NCI-H748 (cell line): ENCODE data around the gene TMEM125.

Source experiments
- DNase-seq: peaks from one replicate; lab custom pipeline; 2025; ENCODE audit not compliant: unreplicated experiment; lab: John Stamatoyannopoulos, UW

TMEM125 gene

DNA sequence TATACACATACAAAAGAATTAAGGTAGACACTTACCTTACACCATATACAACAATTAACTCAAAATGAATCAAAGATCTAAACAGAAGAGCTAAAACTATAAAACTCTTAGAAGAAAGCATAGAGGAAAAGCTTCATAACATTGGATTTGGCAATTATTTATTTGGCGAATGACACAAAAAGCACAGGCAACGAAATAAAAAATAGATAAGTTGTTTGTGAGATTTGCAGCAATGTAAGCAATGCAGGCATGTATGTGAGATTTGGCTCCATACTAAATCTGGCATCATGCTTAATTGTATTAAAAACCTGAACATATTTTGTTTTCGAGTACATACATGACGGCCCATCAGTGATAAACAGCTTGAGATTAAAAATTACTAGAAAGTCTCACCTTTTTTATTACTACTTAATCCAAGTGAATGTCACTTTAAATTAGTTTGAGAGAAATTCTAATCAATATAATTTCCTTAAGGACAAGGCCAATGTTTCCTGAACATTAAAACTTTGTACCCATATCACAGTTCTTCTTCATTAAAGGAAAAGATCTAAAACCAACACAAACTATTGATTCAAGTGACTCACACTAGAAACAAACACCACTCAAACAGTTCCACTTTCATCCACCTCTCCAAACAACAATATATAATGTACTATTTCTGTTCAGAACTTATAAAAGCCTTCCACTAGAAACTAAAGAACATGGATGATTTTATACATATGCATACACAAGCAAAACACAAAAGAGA lies 23.1 kb upstream of the TMEM125 start:
- DNase-seq, result no peak

DNA sequence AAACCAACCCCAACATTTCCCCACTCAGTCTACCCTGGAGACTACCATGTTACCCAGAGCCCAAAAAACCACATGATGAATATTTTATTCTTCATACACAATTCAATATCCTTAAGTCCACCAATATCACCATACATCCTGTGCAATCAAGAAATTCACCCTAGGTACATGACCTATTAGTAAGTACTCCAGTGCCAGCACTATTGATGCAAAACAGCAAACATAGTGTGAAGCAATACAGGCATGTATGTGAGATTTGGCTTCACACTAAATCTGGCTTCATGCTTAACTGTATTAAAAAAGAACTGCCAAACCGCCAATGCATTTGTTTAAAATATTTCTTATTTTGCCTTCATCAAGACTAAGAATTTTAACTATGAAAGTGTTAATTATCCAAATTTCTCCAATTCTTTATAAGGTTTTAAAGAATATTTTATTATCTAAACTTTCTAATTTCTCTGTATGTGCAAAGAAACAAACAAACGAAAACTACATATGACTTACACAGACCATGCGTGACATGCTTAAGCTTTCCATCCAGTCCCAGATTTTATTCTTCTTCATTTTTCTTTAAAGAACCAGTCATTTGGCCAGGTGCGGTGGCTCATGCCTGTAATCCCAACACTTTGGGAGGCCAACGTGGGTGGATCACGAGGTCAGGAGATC lies 22.4 kb upstream of the TMEM125 start:
- DNase-seq, result no peak

DNA sequence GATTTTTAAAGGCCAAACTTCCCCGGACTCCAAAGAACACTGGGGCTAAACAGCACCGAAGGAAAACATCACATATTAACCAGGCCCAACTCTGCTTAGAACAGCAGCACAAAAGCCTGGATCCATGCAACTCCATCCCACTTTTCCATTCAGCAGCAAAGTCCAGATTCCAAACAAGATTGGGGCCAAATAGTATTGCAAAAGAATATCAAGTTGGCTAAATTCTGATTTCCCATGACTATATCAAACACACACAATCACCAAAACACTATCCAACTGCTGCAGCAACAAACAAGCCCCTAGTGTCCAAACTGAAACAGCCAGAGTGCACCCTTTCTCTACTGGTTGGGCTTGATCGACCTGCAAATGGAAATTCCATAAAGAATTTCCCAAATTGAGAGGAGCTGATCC lies 19.4 kb upstream of the TMEM125 start:
- DNase-seq, result no peak

DNA sequence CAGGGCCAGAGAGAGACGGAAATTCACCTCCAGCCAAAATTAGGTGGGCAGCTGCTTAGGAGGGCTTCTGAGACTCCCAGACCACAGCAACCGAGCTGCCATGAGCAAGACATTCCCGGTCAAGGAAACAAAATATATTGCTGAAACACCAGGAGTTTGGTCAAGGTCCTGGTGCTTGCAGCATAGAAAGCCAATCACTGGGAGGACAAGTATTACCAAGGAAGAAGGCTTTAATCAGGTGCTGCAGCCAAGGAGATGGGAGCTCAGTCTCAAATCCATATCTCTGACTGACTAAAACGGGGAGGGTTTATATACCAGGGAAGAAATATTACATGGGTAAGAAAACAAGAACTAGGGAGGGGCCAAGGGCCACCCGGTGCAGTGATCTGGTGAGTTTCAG lies 18.8 kb upstream of the TMEM125 start:
- DNase-seq, result no peak

DNA sequence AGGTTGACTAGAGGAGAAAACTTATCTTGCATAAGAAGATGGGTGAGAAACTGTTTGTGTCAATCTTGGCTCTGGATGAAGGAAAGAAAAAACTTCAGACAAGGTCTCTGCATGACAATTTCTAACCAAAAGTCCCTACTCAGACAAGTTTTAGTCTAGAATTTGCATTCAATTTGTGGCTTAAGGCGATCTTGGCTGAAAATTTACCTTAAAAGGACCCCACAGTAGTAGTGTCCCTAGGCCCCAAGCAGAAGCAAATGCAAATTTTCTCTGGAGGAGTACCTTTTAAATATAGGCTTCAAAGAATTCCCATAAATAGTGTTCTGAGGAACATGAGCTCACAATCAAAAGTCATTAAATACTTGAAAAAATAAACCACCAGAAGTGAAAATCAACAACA lies 17.6 kb upstream of the TMEM125 start:
- no peak for DNase-seq

DNA sequence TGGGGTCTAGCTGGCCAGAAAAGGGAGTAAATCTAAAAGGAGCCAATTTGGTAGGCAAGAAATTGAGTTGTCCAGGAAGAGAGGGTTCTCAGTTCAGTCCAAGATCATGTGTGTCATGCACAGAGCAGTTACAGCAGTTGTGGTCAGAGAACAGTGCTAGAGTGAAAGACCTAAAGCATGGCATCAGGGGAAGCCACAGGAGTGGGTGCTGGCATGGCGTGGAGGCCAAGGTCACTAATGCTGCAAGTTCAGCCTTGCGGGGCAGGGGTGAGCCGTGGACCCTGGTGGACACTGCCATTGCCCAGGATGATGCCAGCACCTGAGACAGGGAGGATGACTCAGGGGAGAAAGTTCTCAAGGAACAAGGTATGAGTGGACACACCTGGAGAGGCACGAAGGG lies 16.6 kb upstream of the TMEM125 start:
- DNase-seq, result no peak

DNA sequence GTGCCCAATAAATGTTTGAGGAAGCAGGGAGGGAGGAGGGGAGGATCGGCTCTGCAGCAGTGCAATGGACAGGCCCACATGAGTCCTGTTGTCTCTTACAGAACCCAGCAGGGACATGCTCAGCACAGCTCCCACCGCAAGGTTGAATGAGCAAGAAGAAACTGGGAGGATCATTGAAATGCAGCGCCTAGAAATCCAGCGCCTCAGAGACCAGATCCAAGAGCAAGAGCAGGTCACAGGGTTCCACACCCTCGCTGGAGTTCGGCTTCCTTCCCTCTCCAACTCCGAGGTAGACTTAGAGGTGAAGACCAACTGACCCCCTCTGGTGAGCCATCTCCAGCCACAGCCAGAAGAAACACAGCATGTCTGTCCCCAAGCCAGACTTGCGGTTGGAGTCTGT lies 15.9 kb upstream of the TMEM125 start:
- DNase-seq, result no peak

DNA sequence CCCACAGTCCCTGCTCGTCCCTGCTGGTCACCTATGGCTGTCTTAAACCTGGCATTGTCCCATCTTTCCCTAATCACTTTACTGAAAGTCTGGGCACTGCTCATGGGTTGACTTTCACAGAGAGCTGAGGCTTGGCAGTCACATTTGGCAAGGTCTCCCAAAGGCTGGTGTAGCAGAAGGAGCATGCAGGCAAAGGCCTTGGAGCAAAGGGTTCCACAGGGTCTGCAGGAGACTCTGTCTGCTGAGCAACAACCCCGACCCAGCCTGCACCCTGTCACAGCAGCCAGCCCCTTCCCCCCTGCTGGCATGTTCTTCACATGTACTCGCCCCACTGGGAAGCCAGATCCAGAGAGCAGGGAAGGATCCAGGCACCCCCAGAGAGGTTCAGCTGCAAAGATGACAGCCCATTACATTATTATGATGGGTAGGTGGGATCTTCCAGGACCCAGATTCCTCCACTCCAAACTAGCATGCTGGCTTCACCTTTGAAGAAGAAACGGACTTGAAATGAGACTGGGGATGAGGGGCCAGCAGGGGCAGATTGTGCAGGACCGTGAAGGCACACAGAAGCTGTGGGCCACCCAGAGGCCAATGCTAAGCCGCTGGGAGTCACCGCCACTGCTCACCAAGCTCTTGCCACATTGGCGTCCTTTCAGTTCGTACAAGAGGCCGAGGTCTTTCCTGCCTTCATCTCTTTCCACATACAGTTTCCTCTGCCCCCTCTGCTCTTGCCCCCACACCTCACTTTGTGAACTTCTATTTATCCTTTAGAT lies 14.2 kb upstream of the TMEM125 start:
- no peak for DNase-seq

DNA sequence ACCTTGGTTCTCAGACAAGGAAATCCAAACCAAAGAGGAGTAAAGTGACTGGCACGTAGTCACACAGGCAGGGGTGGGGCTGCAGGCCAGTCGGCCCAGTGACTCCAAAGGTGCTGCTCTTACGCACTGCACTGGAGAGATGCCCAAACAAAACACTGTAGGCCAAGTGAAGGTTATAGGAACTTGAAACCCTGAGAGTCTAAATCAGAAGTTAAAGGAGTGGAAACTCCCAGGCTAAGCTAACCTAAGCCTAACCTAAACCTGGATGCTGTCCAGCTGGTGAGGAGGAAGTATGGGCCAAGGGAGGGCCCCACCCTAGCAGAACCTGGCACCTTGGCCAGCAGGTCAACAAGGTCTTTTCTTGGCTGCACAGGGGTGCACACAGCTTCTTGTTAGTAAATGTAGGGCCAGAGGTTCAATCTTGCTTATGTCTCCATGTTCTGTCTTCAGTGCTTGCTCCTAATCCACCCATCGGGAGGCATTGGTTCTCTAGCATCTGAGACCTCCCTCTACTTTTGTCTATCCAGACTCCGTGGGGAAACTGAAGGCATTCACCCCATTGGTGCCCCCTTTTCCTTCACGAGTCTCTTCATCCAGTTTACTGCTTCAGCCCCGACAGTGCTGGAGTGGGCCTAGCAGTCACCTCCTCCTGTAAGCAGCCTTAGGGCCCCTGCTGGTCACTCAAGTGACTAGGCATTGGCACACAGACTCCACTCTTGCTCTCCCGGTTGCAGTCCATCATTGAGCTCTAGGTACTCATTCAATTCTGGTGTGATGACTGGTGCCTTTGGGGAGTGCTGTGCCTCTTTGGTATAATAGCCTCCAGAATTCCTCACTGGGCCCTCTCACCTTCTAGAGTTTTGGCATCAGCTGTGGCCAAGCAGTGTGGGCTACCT lies 12.9 kb upstream of the TMEM125 start:
- DNase-seq, result no peak

DNA sequence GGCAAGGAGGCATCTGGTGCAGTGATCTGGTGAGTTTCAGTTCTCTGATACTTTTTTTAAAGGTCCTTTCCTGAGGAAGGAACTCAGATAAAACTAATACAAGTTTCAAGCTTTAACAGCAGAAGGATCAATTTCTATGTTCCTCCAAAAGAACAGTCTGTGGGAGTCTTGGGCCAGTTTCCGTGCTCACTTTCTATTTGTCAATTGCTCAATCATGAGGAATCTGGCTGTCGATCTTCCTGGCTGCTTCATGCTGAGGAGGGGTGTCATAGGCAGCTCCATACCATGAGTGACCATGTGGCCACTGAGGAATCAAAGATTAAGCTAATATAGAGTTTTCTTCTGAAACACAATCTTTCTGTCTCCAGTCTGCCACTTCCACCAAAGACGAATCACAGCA lies 11.4 kb upstream of the TMEM125 start:
- DNase-seq, result no peak

DNA sequence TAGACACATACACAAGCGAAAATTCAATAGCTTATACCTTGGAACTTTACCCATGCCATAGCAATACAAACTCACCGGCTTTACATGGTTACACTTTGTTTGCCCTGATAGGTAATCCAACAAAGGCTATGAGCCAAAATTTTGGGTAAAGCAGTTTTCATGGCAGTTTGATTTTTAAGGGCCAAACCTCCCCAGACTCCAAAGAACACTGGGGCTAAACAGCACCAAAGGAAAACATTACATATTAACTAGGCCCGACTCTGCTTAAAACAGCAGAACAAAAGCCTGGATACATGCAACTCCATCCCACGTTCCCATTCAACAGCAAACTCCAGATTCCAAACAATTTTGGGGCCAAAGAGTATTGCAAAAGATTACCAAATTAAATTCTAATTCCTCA lies 4.4 kb upstream of the TMEM125 start:
- no peak for DNase-seq

DNA sequence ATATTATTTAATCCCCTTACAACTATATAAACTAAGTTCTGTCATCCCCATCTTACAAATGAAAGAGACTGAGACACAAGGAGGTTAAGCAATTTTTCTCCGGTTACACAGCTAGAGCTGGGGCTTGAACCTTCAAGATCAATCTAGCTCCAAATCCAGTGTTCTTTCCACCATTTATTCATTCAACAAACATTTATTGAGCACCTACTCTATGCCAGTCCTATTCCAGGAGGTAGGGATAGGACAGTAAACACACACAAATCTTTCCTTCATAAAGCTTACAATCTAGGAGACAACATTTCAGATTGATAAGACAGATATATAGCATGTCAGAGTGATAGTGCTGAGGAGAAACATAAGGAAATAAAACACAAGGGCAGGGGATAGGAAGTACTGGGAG lies 2.9 kb upstream of the TMEM125 start:
- no peak for DNase-seq

DNA sequence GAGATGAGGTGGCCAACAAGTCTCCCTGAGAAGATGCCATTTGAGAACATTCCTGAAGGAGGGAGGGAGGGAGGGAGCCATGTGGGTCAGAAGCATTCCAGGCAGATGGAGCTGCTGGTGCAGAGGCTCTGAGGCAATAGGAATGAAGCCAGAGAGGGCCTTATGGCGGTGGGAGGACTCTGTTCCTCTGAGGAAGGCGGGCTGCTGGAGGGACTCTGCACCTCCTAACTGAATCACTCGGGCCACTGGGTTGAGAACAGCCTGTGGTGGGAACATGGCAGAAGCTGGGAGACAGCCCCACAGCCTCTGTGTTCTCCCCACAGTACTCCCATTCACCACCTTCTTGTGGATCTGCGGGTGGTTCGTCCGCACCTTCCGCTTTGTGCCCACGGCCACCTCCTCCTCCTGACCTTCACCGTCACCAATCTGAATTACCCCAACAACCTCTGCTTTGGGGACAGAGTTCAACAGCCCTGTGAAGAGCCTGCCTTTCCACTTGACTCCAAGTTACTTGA lies 2.4 kb upstream of the TMEM125 start:
- no peak for DNase-seq

DNA sequence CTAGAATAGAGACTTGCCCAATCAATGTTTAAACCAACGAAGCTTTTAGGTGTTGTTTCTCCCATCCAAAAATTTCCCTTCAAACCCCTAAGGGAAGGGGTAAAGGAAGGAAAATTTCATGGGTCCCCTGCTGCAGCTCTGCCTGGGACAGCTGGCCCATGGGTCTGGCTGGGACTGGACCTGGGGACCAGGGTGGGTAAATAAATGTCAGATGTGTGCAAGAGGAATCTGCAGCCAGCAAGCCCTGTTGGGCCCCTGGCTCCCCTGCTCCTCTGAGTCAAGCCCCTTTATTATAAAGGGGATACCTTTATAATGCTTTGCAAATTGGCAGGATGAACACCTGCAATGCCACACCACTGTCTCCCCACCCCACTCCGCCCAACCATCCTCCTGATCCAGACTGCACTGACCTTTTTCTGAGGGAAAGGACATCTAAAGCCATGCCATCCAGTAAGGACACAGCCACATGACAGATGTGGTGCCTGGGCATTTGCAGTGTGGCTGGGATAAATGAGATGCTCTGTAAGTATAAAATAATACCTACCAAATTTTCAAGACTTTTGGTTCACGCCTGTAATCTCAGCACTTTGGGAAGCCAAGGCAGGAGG lies 1.9 kb upstream of the TMEM125 start:
- no peak for DNase-seq

DNA sequence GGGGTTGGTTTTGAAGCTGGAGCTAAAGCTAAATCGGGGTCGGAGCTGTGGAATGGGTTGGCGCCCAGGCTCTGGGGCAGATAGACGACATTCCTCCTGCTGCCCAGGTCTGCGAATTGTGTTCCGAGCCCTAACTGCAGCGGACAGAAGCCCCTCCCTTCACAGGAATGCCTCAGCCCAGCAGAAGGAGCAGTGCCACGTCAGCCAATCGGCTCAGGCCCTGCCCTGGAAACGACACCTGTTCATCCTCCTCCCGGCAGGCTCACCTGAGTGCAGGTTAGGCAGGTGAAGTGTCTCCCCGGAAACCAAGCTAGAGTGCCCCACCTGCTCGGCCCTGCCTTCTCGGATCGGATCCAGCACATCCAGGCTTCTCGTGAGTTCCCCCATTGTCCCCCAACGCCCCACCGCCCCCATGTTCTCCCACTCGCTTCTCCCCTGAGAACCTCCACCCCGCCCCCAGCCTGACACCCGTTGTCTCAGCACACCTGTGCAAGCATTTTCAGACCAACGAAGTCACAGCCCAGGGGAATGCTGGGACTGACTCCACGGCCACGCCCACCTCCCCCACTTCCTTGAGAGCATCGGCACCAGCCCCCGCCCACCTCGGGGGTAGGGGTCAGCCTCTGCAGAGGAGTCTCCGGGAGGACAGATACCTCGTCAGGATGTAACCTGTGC lies 775 bp downstream of the TMEM125 start:
- DNase-seq, result peak; percentile 100

DNA sequence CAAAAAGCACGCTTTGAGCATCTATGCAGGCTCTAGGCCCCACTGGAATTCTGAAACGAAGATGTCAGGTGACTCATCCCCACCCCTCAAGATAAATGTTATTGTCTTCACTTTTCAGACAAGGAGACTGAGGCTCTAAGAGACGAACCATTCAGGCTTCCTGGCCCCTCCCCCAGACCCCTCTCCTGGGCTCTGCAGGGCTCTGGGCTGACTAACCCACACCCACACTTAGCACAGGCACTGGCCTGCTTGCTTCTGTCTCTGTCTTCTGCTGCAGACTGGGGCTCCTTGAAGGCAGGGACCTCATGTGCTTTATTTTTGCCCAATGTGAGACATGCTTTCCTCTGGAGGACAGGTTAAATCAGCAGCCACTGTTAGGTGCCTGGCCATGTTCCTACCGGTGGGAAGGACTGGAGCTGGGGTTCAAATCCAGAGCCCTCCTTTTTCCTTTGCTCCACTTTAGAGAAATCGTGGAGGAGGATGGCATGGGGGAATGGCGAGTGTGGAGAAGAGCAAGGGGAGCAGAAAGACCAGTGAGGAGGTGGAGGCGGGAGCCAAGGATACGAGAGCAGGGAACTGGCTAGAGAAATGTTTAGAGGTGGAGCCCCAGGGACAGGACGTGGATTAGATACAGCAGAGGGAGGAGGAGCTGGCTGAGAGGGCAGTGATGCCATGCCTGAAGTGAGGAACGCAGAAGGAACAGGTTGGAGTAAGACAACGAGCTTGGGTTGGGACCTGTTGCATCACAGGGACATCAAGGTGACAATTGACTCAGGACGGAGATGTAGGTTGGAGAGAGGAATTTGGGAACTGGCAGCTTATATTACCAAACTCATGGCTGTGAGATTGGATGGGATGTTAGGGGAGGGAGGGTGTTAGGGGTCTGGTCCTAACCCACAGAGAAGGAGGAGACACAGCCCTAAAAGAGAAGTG lies 1.7 kb downstream of the TMEM125 start:
- no peak for DNase-seq

DNA sequence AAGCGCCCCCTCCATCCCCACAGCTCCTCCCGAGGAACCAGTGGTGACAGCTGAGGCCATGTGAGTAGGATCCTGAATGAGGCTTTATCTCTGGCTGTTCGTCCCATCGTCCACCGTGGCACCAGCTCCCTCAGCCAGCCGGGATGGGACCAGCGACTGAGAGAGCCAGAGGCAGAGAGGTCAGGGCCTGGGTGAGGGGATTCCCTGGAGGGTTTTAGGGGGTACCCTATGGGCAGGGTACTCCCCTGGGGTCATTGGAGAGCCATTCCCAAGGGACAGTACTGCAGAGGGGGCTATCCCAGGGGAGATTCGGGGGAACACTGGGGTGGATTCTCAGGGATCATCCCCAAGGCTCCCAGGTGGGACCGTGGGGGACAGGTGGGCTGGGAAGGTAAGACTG lies 2.4 kb downstream of the TMEM125 start:
- no peak for DNase-seq

DNA sequence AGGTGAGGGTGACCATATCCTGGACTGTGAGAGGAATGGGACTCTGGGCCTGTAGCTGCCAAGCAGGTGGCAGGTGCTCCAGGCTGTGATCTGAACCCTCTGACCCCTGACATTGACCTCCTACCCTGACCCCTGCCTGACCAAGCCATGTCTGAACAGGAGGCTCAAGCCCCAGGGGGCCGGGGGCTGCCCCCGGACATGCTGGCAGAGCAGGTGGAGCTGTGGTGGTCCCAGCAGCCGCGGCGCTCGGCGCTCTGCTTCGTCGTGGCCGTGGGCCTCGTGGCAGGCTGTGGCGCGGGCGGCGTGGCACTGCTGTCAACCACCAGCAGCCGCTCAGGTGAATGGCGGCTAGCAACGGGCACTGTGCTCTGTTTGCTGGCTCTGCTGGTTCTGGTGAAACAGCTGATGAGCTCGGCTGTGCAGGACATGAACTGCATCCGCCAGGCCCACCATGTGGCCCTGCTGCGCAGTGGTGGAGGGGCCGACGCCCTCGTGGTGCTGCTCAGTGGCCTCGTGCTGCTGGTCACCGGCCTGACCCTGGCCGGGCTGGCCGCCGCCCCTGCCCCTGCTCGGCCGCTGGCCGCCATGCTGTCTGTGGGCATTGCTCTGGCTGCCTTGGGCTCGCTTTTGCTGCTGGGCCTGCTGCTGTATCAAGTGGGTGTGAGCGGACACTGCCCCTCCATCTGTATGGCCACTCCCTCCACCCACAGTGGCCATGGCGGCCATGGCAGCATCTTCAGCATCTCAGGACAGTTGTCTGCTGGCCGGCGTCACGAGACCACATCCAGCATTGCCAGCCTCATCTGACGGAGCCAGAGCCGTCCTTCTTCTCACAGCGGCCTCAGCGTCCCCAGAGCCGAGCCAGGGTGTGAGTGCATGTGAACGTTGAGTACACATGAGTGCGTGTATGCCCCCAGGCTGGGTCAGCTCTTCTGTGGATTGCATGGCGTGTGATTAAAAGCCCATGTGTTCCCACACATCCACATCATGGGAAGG lies 3.1 kb downstream of the TMEM125 start:
- no peak for DNase-seq
